NT2/D1 (cell line): ENCODE measurements around the gene KCNG2.
"Not testable (repeated sequence)": the region's sequence is repeated elsewhere in the genome, so short reads cannot be mapped to it uniquely, and the experiment has no call there.

Experiments
- DNase-seq: peaks from one replicate; pipeline ENCODE4 v3.0.0-alpha.2; 2011; ENCODE audit warnings: low read depth, low spot score
- H3K27me3 ChIP-seq: 2 replicates; pipeline ENCODE4 v1.6.0; 2011; ENCODE audit warnings: mild to moderate bottlenecking; ENCODE audit not compliant: insufficient read length, insufficient read depth
- H3K36me3 ChIP-seq: 2 replicates; pipeline ENCODE4 v1.6.1; 2011; ENCODE audit warnings: mild to moderate bottlenecking, low read length, mixed read lengths; ENCODE audit not compliant: insufficient read depth, insufficient read length
- H3K4me1 ChIP-seq: 2 replicates; pipeline ENCODE4 v1.5.1; 2011; ENCODE audit not compliant: insufficient read depth, insufficient read length
- H3K4me3 ChIP-seq: 2 replicates; pipeline ENCODE4 v1.5.1; 2011; ENCODE audit warnings: low read depth; ENCODE audit not compliant: insufficient read length
- H3K9ac ChIP-seq: 2 replicates; pipeline ENCODE4 v1.6.0; 2011; ENCODE audit warnings: low read depth; ENCODE audit not compliant: insufficient read length
- H3K9me3 ChIP-seq: 2 replicates; pipeline ENCODE4 v1.5.1; 2011; ENCODE audit warnings: mild to moderate bottlenecking, low read length; ENCODE audit not compliant: insufficient read depth
- SUZ12 ChIP-seq: IDR thresholded peaks from 2 replicates; pipeline ENCODE4 v1.6.1; 2011; ENCODE audit not compliant: insufficient read length, insufficient read depth; ENCODE audit errors: extremely low read depth
- YY1 ChIP-seq: IDR thresholded peaks from 2 replicates; pipeline ENCODE4 v1.6.1; 2011; ENCODE audit not compliant: insufficient read length, insufficient read depth
- ZNF274 ChIP-seq: IDR thresholded peaks from 2 replicates; pipeline ENCODE4 v1.6.1; 2011; ENCODE audit warnings: mild to moderate bottlenecking, low read depth, low read length

The KCNG2 gene

GRCh38 chr18:79876497-79876896 is 78.8 kb downstream of the KCNG2 start:
- H3K27me3 ChIP-seq = no peaks in the 10 kb centered on the region
- H3K9me3 ChIP-seq = no peaks in the 10 kb centered on the region
- no peaks in the 10 kb centered on the region for H3K36me3 ChIP-seq
- no peak overlapping the region for H3K9ac ChIP-seq
- no peak overlapping the region for H3K4me3 ChIP-seq
- DNase-seq = no peak
- H3K4me1 ChIP-seq = peaks cover 4% of the 10 kb centered on the region
- TF ChIP-seq YY1 (no peak), SUZ12 (no peak), ZNF274 (no peak)

- Histone ChIP-seq H3K9me3 (no peaks in the 10 kb centered on the region), H3K4me1 (peaks cover 4% of the 10 kb centered on the region), H3K27me3 (no peaks in the 10 kb centered on the region), H3K4me3 (no peak overlapping the region), H3K36me3 (no peaks in the 10 kb centered on the region), H3K9ac (no peak overlapping the region)
- no peak for TF ChIP-seq YY1
- TF ChIP-seq SUZ12 = no peak
- no peak for TF ChIP-seq ZNF274
- DNase-seq = no peak
Measured at GRCh38 chr18:79877163-79878091, 79.7 kb downstream of the KCNG2 start.

DNA sequence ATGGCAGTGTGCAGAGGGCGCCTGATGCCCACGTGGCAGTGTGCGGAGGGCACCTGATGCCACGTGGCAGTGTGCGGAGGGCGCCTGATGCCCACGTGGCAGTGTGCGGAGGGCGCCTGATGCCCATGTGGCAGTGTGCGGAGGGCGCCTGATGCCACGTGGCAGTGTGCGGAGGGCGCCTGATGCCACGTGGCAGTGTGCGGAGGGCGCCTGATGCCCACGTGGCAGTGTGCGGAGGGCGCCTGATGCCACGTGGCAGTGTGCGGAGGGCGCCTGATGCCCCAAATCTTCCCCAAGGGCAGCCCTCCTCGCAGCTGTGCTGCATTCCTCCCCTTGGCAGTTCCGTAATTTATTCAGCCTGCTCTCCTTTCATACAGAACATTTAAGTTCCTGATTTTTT is 80.5 kb downstream of the KCNG2 start:
- not testable (repeated sequence) for H3K4me3 ChIP-seq, H3K9me3 ChIP-seq, DNase-seq, H3K27me3 ChIP-seq, H3K36me3 ChIP-seq, H3K9ac ChIP-seq, H3K4me1 ChIP-seq

- TF ChIP-seq YY1 (no peak), SUZ12 (no peak), ZNF274 (no peak)
- no peak overlapping the region for H3K9ac ChIP-seq
- H3K9me3 ChIP-seq = no peaks in the 10 kb centered on the region
- no peaks in the 10 kb centered on the region for H3K36me3 ChIP-seq
- H3K27me3 ChIP-seq = no peaks in the 10 kb centered on the region
- H3K4me1 ChIP-seq = peaks cover 2% of the 10 kb centered on the region
- H3K4me3 ChIP-seq = no peak overlapping the region
- DNase-seq = no peak
Measured at GRCh38 chr18:79878741-79879378, 81.1 kb downstream of the KCNG2 start.

DNA sequence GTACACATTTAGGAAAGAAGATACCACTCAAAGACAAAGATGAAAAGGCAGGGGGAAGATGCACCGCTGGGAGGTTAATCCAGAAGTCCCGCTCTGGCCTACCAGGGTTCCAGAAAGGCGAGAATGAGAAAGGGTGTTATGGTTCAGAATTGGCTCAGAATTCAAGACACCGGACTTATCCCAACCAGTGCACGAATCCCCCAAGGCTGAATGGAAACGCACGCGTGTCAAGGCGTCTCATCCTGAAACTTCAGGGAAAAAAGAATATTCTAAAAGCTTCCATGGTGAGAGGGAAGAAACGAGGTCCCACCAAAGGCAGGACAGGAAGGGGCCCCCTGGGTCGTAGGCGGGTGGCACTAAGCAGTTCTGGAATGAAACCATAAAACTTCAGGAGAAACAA is 81.8 kb downstream of the KCNG2 start:
- no peak overlapping the region for H3K9ac ChIP-seq
- no peaks in the 10 kb centered on the region for H3K9me3 ChIP-seq
- no peak for TF ChIP-seq SUZ12
- no peak for TF ChIP-seq ZNF274
- H3K36me3 ChIP-seq = no peaks in the 10 kb centered on the region
- H3K4me1 ChIP-seq = peaks cover 2% of the 10 kb centered on the region
- no peak overlapping the region for H3K4me3 ChIP-seq
- H3K27me3 ChIP-seq = no peaks in the 10 kb centered on the region
- DNase-seq = no peak

DNA sequence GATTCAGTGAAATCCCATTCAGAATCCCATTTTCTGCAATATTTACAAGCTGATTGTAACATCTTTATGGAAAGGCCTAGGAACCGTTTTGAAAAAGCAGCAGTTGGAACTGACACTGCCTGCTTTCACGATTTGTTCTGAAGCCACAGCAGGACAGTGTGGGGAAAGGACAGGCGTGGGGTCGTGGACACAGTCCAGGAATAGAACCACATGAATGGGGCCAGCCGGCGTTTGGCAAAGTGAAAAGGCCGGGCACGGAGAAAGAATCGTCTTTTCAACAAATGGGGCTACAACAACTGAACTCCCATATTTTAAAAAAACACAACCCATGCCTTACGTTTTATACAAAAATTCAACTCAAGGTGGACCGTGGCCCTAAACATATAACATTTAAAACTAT is 84.0 kb downstream of the KCNG2 start:
- H3K9me3 ChIP-seq = no peaks in the 10 kb centered on the region
- DNase-seq = no peak
- TF ChIP-seq SUZ12 (no peak), ZNF274 (no peak), YY1 (no peak)

DNA sequence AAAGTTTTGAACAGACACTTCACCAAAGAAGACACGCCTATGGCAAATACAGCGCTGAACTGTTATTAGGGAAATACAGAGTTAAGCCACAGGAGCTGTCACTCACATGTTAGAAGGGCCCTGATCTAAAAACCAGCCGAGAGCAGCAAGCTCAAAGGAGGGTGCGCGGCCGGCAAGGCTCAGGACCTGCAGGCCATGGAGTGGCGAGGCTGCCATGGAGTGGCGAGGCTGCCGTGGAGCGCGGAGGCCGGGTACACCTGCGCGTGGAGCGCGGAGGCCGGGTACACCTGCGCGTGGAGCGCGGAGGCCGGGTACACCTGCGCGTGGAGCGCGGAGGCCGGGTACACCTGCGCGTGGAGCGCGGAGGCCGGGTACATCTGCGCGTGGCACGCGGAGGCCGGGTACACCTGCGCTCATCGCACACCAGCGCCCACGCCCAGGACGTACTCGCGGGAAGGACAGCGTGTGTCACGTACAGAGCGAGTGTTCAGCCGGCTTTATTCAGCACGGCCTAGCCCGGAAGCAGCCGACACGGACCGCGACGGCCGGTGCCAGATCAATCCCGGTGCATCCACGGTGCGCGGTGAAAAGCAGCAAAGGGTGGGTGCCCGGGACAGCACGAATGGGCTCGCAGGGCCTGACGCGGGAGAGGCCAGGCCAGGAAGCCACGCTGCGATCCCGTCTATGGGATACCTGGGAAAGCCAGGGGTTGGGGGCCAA is 84.9 kb downstream of the KCNG2 start:
- no peak overlapping the region for H3K4me3 ChIP-seq
- no peak for DNase-seq
- TF ChIP-seq YY1 (no peak), SUZ12 (no peak), ZNF274 (no peak)
- H3K36me3 ChIP-seq = no peaks in the 10 kb centered on the region
- no peak overlapping the region for H3K9ac ChIP-seq
- peaks cover 4% of the 10 kb centered on the region for H3K4me1 ChIP-seq
- no peaks in the 10 kb centered on the region for H3K9me3 ChIP-seq
- no peaks in the 10 kb centered on the region for H3K27me3 ChIP-seq

More for the DNA sequence above, 84.0 kb downstream of the KCNG2 start:
- H3K27me3 ChIP-seq = no peaks in the 10 kb centered on the region
- no peak overlapping the region for H3K4me3 ChIP-seq
- no peaks in the 10 kb centered on the region for H3K36me3 ChIP-seq
- H3K4me1 ChIP-seq = peaks cover 6% of the 10 kb centered on the region
- no peak overlapping the region for H3K9ac ChIP-seq
